Peyer's patch (tissue), 4 donors: Measurements from ENCODE around the gene DPYD.

Experiments
- POLR2A ChIP-seq, 2 donors: fragments of 450-650 bp; IDR thresholded peaks; one replicate each; pipeline ENCODE4 v1.5.1; 2017; ENCODE audit warnings: antibody characterized with exemption in 2 of 2, mild to moderate bottlenecking in 2 of 2, moderate library complexity in 2 of 2
- TF ChIP-seq, protein P1 (sequence below), 6 experiments: fragments of 450-650 bp in 4 of 6; fragments of 200-600 bp in 2 of 6; sonication (generic) in 1 of 6; IDR thresholded peaks; one replicate each; pipeline ENCODE4 v1.5.1; 2017 to 2019; ENCODE audit warnings: antibody characterized with exemption in 6 of 6, mild to moderate bottlenecking in 3 of 6, moderate library complexity in 1 of 6

- TF ChIP-seq, protein P1, sequence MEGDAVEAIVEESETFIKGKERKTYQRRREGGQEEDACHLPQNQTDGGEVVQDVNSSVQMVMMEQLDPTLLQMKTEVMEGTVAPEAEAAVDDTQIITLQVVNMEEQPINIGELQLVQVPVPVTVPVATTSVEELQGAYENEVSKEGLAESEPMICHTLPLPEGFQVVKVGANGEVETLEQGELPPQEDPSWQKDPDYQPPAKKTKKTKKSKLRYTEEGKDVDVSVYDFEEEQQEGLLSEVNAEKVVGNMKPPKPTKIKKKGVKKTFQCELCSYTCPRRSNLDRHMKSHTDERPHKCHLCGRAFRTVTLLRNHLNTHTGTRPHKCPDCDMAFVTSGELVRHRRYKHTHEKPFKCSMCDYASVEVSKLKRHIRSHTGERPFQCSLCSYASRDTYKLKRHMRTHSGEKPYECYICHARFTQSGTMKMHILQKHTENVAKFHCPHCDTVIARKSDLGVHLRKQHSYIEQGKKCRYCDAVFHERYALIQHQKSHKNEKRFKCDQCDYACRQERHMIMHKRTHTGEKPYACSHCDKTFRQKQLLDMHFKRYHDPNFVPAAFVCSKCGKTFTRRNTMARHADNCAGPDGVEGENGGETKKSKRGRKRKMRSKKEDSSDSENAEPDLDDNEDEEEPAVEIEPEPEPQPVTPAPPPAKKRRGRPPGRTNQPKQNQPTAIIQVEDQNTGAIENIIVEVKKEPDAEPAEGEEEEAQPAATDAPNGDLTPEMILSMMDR (IDR thresholded peaks at IDR 0.05) = no peak
- TF ChIP-seq POLR2A (IDR thresholded peaks at IDR 0.05) = no peak
These were observed 836.3 kb downstream of the DPYD start for GRCh38 chr1:97084546-97084945.
